HFFc6 (cell line): ENCODE results near the gene CDC45. TPM values are rescaled to one million over a fixed set of nuclear protein-coding genes. Genes with fewer than 3 reads are reported as not detected.
"Not testable (repeated sequence)": the region's sequence is repeated elsewhere in the genome, so short reads cannot be mapped to it uniquely, and the experiment has no call there.

Experiments
- DNase-seq: peaks from one replicate; pipeline ENCODE4 v3.0.0-alpha.2; 2018
- H3K27ac Mint-ChIP-seq: 2 replicates; pipeline ENCODE4 v1.8.0; 2020; ENCODE audit warnings: mild to moderate bottlenecking, mixed read lengths
- H3K27me3 Mint-ChIP-seq: 2 replicates; pipeline ENCODE4 v1.8.0; 2021; ENCODE audit warnings: mild to moderate bottlenecking, moderate library complexity, mixed read lengths; ENCODE audit not compliant: insufficient read depth
- H3K36me3 Mint-ChIP-seq: 2 replicates; pipeline ENCODE4 v1.8.0; 2021; ENCODE audit warnings: low read depth, mixed read lengths
- H3K4me1 Mint-ChIP-seq: 2 replicates; pipeline ENCODE4 v1.8.0; 2020; ENCODE audit warnings: low read depth, mixed read lengths
- H3K4me3 Mint-ChIP-seq: 2 replicates; pipeline ENCODE4 v1.8.0; 2020; ENCODE audit warnings: mild to moderate bottlenecking, moderate library complexity, mixed read lengths
- H3K9me3 Mint-ChIP-seq: 2 replicates; pipeline ENCODE4 v1.8.0; 2020; ENCODE audit warnings: mild to moderate bottlenecking, mixed read lengths
- CTCF ChIP-seq: fragments of 200-600 bp; sonication (generic); IDR thresholded peaks from 2 replicates; pipeline ENCODE4 v1.5.0; 2021; ENCODE audit warnings: antibody characterized with exemption, mild to moderate bottlenecking
- total RNA-seq, 6 experiments: library from RNA; stranded (reverse); fragmentation: NEBNext Ultra II Directional; extraction: Animal tissue kit (Norgen Biotek cat#: 25700); gene quantifications; 2 replicates in 1 of 6; 3 replicates in 5 of 6; pipeline ENCODE4 v1.2.3, GENCODE V29; 2021

Gene CDC45
- total RNA-seq, 6 experiments from 2014 or later: 8.8 to 17.4 (median 16.2) TPM

- no peak for DNase-seq
- Mint-ChIP-seq H3K27ac (no peak overlapping the region), H3K27me3 (peaks cover 23% of the 10 kb centered on the region), H3K4me1 (peaks cover 13% of the 10 kb centered on the region), H3K36me3 (no peaks in the 10 kb centered on the region), H3K9me3 (no peaks in the 10 kb centered on the region), H3K4me3 (no peak overlapping the region)
- TF ChIP-seq CTCF: no peak
Measured at GRCh38 chr22:19527321-19527721, 47.6 kb downstream of the CDC45 start.

GRCh38 chr22:19527861-19528417 is 48.2 kb downstream of the CDC45 start:
- H3K27me3 Mint-ChIP-seq: peaks cover 20% of the 10 kb centered on the region
- no peak overlapping the region for H3K27ac Mint-ChIP-seq
- TF ChIP-seq CTCF: no peak
- H3K9me3 Mint-ChIP-seq: no peaks in the 10 kb centered on the region
- peak; percentile 36 for DNase-seq
- H3K4me1 Mint-ChIP-seq: peaks cover 13% of the 10 kb centered on the region
- no peak overlapping the region for H3K4me3 Mint-ChIP-seq
- no peaks in the 10 kb centered on the region for H3K36me3 Mint-ChIP-seq

GRCh38 chr22:19529811-19530210 is 50.1 kb downstream of the CDC45 start:
- H3K36me3 Mint-ChIP-seq: no peaks in the 10 kb centered on the region
- TF ChIP-seq CTCF: no peak

GRCh38 chr22:19530751-19531150 is 51.0 kb downstream of the CDC45 start:
- H3K27ac Mint-ChIP-seq: no peak overlapping the region
- no peak overlapping the region for H3K4me3 Mint-ChIP-seq

More at GRCh38 chr22:19529811-19530210, 50.1 kb downstream of the CDC45 start:
- H3K9me3 Mint-ChIP-seq: no peaks in the 10 kb centered on the region
- H3K27ac Mint-ChIP-seq: no peak overlapping the region
- peaks cover 13% of the 10 kb centered on the region for H3K4me1 Mint-ChIP-seq
- DNase-seq: no peak
- no peak overlapping the region for H3K4me3 Mint-ChIP-seq
- H3K27me3 Mint-ChIP-seq: peaks cover 10% of the 10 kb centered on the region

GRCh38 chr22:19531327-19531726 is 51.6 kb downstream of the CDC45 start:
- H3K4me3 Mint-ChIP-seq, H3K27me3 Mint-ChIP-seq, H3K27ac Mint-ChIP-seq, H3K9me3 Mint-ChIP-seq, DNase-seq, H3K36me3 Mint-ChIP-seq: not testable (repeated sequence)
- peaks cover 13% of the 10 kb centered on the region for H3K4me1 Mint-ChIP-seq

More at GRCh38 chr22:19530751-19531150, 51.0 kb downstream of the CDC45 start:
- Mint-ChIP-seq H3K36me3 (no peaks in the 10 kb centered on the region), H3K4me1 (peaks cover 13% of the 10 kb centered on the region), H3K9me3 (no peaks in the 10 kb centered on the region), H3K27me3 (peaks cover 6% of the 10 kb centered on the region)
- no peak for DNase-seq
- no peak for TF ChIP-seq CTCF

- no peaks in the 10 kb centered on the region for H3K9me3 Mint-ChIP-seq
- no peak for TF ChIP-seq CTCF
- H3K27ac Mint-ChIP-seq: no peak overlapping the region
- H3K36me3 Mint-ChIP-seq: no peaks in the 10 kb centered on the region
- no peak for DNase-seq
- peaks cover 1% of the 10 kb centered on the region; the same call in 1 of the 2 replicates for H3K27me3 Mint-ChIP-seq
- H3K4me3 Mint-ChIP-seq: no peak overlapping the region
- peaks cover 2% of the 10 kb centered on the region for H3K4me1 Mint-ChIP-seq
Measured at GRCh38 chr22:19533049-19533626, 53.4 kb downstream of the CDC45 start.
